Panc1 (cell line): ENCODE measurements around the gene SCEL. TPM values are rescaled to one million over a fixed set of nuclear protein-coding genes. Genes with fewer than 3 reads are reported as not detected.

Source experiments
- ATAC-seq: fragments of 200-7000 bp; cut with Tn5 transposase; 2 replicates; pipeline ENCODE4 v1.9.1; 2020; ENCODE audit warnings: mild to moderate bottlenecking, moderate library complexity
- BruUV-seq: library from RNA; stranded (reverse); fragments of 400-500 nt; replicated peaks from 2 replicates; lab custom pipeline; 2021; lab: Mats Ljungman, UMichigan
- CTCF ChIA-PET: fragments of 300-600 bp; sonication (Branson Sonifier 250); formaldehyde crosslinking; loops from one replicate; lab custom pipeline; 2022; ENCODE audit warnings: antibody characterized with exemption; lab: Charles Lee
- POLR2A ChIA-PET: fragments of 300-600 bp; sonication (Branson Sonifier 250); formaldehyde crosslinking; loops from one replicate; lab custom pipeline; 2022; ENCODE audit warnings: antibody characterized with exemption; lab: Charles Lee
- DNase-seq: peaks from one replicate; pipeline ENCODE4 v3.0.0-alpha.2; 2010; ENCODE audit warnings: low read depth, low spot score
- H3K27ac ChIP-seq: 2 replicates; pipeline ENCODE4 v1.5.1; 2011; ENCODE audit warnings: mild to moderate bottlenecking, low read length, inconsistent platforms
- H3K27me3 ChIP-seq: fragments of 200-500 bp; sonication (Bioruptor generic); 2 replicates; pipeline ENCODE4 v1.6.0; 2014; ENCODE audit warnings: low read length, inconsistent platforms; ENCODE audit not compliant: control insufficient read depth, insufficient read depth
- H3K36me3 ChIP-seq: fragments of 200-500 bp; sonication (Bioruptor generic); 2 replicates; pipeline ENCODE4 v1.5.1; 2014; ENCODE audit warnings: inconsistent platforms, mild to moderate bottlenecking, low read length, moderate library complexity; ENCODE audit not compliant: control insufficient read depth, insufficient read depth
- H3K4me1 ChIP-seq: 2 replicates; pipeline ENCODE4 v1.5.1; 2011; ENCODE audit warnings: inconsistent platforms, mild to moderate bottlenecking, low read length, moderate library complexity; ENCODE audit not compliant: control insufficient read depth, insufficient read depth
- H3K4me3 ChIP-seq, 2 experiments: 2 replicates each; pipeline ENCODE4 v1.5.1; 2011 to 2012; ENCODE audit warnings: low read depth in 2 of 2, low read length in 2 of 2, mild to moderate bottlenecking in 2 of 2, inconsistent platforms in 1 of 2, moderate library complexity in 1 of 2
- H3K9me3 ChIP-seq: fragments of 200-500 bp; sonication (Bioruptor generic); 2 replicates; pipeline ENCODE4 v1.5.1; 2014; ENCODE audit warnings: low read depth, mild to moderate bottlenecking, inconsistent platforms, low read length, moderate library complexity; ENCODE audit not compliant: control insufficient read depth, insufficient read depth
- CTCF ChIP-seq: fragments of 450-650 bp; IDR thresholded peaks from 2 replicates; pipeline ENCODE4 v1.5.1; 2017; ENCODE audit warnings: mild to moderate bottlenecking
- POLR2AphosphoS5 ChIP-seq: IDR thresholded peaks from 2 replicates; pipeline ENCODE4 v1.6.1; 2012; ENCODE audit warnings: mild to moderate bottlenecking, low read depth, low read length, moderate library complexity
- REST ChIP-seq, 2 experiments: IDR thresholded peaks; 2 replicates each; pipeline ENCODE4 v1.6.1; 2011 to 2012; ENCODE audit warnings: low read depth in 2 of 2, control low read depth in 1 of 2, low read length in 1 of 2, mild to moderate bottlenecking in 1 of 2, moderate library complexity in 1 of 2; ENCODE audit not compliant: insufficient read depth in 1 of 2
- SIN3A ChIP-seq: IDR thresholded peaks from 2 replicates; pipeline ENCODE4 v1.6.1; 2012; ENCODE audit warnings: low read depth, mild to moderate bottlenecking, low read length, moderate library complexity, borderline replicate concordance; ENCODE audit not compliant: insufficient read depth
- TCF7L2 ChIP-seq: IDR thresholded peaks from 2 replicates; pipeline ENCODE4 v1.6.1; 2011; ENCODE audit warnings: mild to moderate bottlenecking, low read depth, low read length, inconsistent platforms
- in situ Hi-C: cut with HindIII; loops from 2 replicates; pipeline ENCODE4 v1.10.0; 2016; ENCODE audit warnings: low sequenced_read_pairs, low pct_unique_long_range_greater_than_20kb
- intact Hi-C: fragments of 100-400 bp; cut with micrococcal nuclease; formaldehyde crosslinking; loops from one replicate; pipeline ENCODE4 v1.10.0; 2022; ENCODE audit not compliant: unreplicated experiment
- total RNA-seq: library from RNA; stranded (reverse); gene quantifications from one replicate; pipeline ENCODE4 v1.2.1, GENCODE V29; 2021; ENCODE audit not compliant: unreplicated experiment

Gene SCEL
- total RNA-seq, 1 experiment from 2014 or later: not detected

- Histone ChIP-seq H3K4me1 (no peaks in the 10 kb centered on the region), H3K9me3 (no peaks in the 10 kb centered on the region), H3K27ac (no peak overlapping the region), H3K27me3 (no peaks in the 10 kb centered on the region), H3K4me3 (no peak overlapping the region), H3K36me3 (no peaks in the 10 kb centered on the region)
- TF ChIP-seq TCF7L2 (no peak), REST (IDR thresholded peaks at IDR 0.05; ENCODE audit: insufficient read depth in 1 of 2, low read depth in 2 of 2, low read length in 1 of 2) (no peak), SIN3A (no peak), POLR2AphosphoS5 (no peak), CTCF (no peak)
- ChIA-PET POLR2A (no interaction called here), CTCF (no interaction called here)
- in situ Hi-C loops: no loop called here
- no peak for DNase-seq
- intact Hi-C loops: loop anchor here (10.0 kb wide), 1 partner anchor 247 kb away; no protein-coding TSS in a partner anchor
- ATAC-seq: no peak
- no TSS peak for BruUV-seq
These were observed 27.4 kb upstream of the SCEL start for GRCh38 chr13:77507931-77508776.

GRCh38 chr13:77508959-77509620, 26.4 kb upstream of the SCEL start:
- no peak overlapping the region for H3K4me3 ChIP-seq
- TF ChIP-seq POLR2AphosphoS5 (no peak), REST (IDR thresholded peaks at IDR 0.05; ENCODE audit: insufficient read depth in 1 of 2, low read depth in 2 of 2, low read length in 1 of 2) (no peak), CTCF (no peak), SIN3A (no peak), TCF7L2 (no peak)
- no peaks in the 10 kb centered on the region for H3K9me3 ChIP-seq
- no TSS peak for BruUV-seq
- no peaks in the 10 kb centered on the region for H3K27me3 ChIP-seq
- no peak overlapping the region for H3K27ac ChIP-seq
- ATAC-seq (no peak), DNase-seq (no peak)
- in situ Hi-C loops: no loop called here
- no peaks in the 10 kb centered on the region for H3K36me3 ChIP-seq
- H3K4me1 ChIP-seq: no peaks in the 10 kb centered on the region
- CTCF ChIA-PET: no interaction called here
- POLR2A ChIA-PET: no interaction called here
- intact Hi-C loops: loop anchor here (10.0 kb wide), 1 partner anchor 246 kb away; no protein-coding TSS in a partner anchor
